Activated T-cell treated with anti-CD3 and anti-CD28 coated beads for 4 hours (primary cell): Measurements from ENCODE around the gene BEX2.
"Not testable (repeated sequence)": the region's sequence is repeated elsewhere in the genome, so short reads cannot be mapped to it uniquely, and the experiment has no call there.

Source experiments
- DNase-seq: peaks from one replicate; pipeline ENCODE4 v3.0.0-alpha.2; 2020

Gene BEX2

GRCh38 chrX:103310555-103311398, at the start of gene BEX2:
TSS of gene BEX2 (minus strand) at chrX:103310990. CDS start at chrX:103309976, 1,014 bp downstream.
- peak; percentile 78 for DNase-seq

GRCh38 chrX:103360092-103360491, 49.3 kb upstream of the BEX2 start:
- no peak for DNase-seq

- DNase-seq = not testable (repeated sequence)
These were observed 48.8 kb upstream of the BEX2 start for GRCh38 chrX:103359605-103360004.

DNA sequence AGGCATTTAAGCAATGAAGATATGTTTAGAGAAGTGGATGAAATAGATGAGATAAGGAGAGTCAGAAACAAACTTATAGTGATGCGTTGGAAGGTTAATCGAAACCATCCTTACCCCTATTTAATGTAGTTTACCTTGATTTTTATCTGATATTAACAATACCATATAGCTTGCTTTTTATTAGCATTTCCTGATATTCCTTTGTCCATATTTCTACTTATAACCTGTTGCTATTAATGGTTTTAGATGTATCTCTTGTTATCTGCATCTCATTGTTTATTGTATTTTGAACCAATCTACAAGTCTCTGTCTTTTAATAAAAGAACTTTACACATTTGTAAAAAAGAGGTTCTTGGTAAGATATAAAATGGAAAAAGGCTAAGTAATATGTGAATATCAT, 47.1 kb upstream of the BEX2 start:
- no peak for DNase-seq

DNA sequence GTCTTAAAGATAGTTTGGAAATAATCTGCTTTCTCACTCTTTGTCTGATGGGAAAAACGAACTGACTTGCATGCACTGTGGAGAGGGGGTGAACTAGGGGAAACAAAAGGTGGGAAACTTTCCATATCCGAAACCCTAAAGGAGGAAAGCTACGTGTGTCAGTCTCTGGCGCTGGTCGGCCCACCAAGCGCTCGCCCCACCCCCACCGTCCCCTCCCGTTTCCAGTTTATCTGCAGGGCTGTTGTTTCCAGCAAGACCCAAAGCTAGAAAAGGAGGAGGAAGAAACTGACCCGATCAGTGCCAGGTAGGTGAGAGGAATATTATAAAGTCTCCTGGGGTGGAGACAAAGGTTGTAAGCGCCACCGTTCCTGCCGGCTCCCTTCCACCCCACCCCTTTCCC, 46.1 kb upstream of the BEX2 start:
- DNase-seq = no peak

DNA sequence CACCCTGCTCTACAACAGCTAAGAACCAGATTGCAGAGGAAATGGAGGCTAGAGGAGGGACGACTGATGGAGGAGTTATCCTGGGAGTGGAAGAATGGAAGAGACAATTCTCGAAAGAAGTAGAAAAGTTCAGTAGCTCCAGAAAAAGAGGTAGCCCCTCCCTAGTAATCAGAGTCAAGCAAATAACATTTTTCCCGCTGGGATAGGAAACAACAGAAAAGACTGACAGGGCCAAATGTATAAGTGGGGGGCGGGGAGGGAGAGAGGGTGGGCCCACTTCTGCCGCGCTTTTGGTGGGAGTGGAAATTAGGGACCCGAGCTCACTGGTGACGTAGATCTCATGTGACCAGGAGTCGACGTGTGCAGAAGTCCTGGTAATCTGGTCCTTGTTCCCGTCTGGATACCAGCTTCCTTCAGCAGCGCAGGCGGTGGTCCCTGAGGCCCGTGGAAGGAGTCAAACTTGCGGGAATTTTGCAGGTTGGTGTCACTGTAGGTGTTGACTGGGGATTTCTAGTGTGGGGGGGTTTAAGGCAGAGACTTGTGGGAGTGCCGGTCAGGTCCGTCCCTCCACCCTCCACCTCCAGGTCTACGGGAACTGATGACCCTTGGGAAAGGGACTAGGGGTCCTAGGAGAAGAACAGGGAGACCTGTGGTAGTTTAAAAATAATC, 45.5 kb upstream of the BEX2 start, which contains the start of gene TCEAL9:
TCEAL9 (plus strand) TSS at position 377 of the 669 bp plus-strand sequence. CDS start 1,179 bp downstream, outside the sequence.
- no peak for DNase-seq

- DNase-seq = no peak
These were observed 37.0 kb upstream of the BEX2 start for GRCh38 chrX:103347682-103348397.

GRCh38 chrX:103344606-103345005, 33.8 kb upstream of the BEX2 start:
- no peak for DNase-seq

- DNase-seq = peak; percentile 19
These were observed 32.3 kb upstream of the BEX2 start for GRCh38 chrX:103343105-103343504.

DNA sequence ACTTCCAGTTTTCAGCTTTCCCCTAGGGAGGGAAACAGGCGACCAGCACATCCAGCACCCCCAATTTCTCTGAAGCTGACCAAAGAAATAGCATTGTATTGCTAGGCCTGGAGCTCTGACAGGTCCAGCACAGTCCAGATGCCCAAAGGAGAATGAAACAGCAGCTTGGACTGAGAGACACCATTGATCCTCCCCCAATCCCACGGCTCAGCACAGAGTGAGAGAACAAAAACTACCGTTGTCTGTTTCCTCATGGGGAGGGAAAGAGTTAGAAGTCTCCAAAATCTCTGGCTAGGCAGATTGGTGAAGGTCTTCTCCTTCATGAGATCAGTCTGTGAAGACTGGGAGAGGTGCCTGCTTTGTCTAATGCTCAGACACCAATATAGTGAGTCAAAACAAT, 27.9 kb upstream of the BEX2 start:
- DNase-seq = no peak

GRCh38 chrX:103330681-103331288, 20.0 kb upstream of the BEX2 start:
- no peak for DNase-seq

GRCh38 chrX:103329991-103330390, 19.2 kb upstream of the BEX2 start, which contains the start of gene TCEAL7:
TSS of gene TCEAL7 (plus strand) at chrX:103330239. CDS start at chrX:103331404, 1,165 bp downstream.
- no peak for DNase-seq

DNA sequence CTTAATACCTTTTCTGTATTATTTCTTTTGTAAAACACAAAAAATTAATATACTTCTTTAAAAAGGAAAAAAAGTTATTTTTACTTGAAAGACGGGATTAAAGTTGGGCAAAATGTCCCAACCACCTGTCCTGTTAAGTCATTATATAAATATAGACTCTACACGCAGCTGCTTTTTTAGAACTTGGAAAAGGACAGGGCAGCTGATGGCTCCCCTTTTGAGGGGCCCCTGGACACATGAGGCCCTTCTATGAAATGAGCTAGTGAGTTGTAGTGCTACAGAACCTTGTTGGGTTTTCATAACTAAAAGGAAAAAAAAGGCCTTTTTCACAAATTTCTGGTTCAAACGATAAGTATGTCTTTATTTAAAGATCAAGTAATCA, 600 bp upstream of the BEX2 start:
- no peak for DNase-seq

- DNase-seq = no peak
These were observed 783 bp downstream of the BEX2 start for GRCh38 chrX:103309860-103310554.

DNA sequence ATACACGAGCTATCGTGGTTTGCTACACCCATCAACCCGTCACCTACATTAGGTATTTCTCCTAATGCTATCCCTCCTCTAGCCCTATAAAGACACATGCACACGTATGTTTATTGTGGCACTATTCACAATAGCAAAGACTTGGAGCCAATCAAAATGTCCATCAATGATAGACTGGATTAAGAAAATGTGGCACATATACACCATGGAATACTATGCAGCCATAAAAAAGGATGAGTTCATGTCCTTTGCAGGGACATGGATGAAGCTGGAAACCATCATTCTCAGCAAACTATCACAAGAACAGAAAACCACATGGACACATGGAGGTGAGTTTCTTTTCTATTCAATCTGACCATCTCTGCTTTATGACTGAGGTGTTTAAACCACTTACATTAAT, 5.1 kb downstream of the BEX2 start:
- DNase-seq = not testable (repeated sequence)

GRCh38 chrX:103304705-103305104, 6.1 kb downstream of the BEX2 start:
- no peak for DNase-seq

- DNase-seq = no peak
These were observed 17.7 kb downstream of the BEX2 start for GRCh38 chrX:103293118-103293517.

GRCh38 chrX:103279624-103280023, 31.2 kb downstream of the BEX2 start:
- DNase-seq = no peak

DNA sequence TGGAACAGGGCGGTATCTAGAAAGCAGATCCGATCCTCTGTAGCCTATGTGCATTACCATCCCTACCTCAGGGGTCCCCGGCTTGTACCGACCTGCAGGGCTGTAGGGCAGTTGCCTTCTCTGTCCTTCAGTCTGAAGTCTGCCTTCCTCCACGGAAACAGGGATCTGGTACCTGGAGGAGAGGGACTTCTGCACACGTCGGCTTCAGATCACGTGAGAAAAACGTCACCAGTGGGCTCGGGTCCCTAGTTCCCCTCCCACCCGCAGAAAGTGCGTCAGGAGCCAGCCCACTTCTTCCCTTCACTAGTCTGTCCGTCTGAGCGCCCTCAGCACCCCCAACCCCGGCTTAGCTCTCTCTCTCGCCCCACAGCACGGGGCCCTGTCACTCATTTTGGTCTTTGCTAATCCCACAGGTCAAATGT, 34.2 kb downstream of the BEX2 start, which contains the start of gene TCEAL5:
TCEAL5 (minus strand) TSS at position 170 of the 422 bp plus-strand sequence. CDS start 2,187 bp downstream, outside the sequence.
- DNase-seq = no peak

DNA sequence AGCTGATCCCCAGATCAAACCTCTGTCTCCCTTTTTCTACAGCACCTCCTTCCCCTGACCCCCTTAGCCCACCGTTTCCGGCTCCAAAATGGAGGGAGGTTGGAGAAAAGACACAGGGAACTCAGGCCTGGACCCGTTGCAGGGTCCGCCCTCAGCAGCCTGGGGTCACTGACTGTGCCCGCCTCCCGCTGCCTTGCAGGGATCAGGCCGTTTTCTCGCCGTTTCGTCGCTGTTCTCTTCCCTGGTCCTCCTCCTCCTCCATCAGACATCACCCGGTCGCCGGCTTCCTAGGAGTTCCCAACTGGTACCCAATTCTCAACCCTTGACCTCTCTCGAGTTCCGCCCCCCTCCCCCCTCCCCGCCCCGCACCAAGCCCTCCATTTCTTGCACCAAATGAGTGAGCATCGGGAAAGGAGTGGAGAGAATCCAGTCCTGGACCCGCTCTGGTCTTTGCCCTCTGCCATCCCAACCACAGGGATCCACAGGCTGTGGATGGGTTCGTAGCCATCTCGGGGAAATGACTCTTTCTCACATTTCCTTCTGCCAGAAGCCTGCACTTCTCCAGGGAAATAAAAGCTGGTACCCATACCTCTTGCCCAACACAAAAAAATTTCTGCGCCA, 34.7 kb downstream of the BEX2 start:
- no peak for DNase-seq

DNA sequence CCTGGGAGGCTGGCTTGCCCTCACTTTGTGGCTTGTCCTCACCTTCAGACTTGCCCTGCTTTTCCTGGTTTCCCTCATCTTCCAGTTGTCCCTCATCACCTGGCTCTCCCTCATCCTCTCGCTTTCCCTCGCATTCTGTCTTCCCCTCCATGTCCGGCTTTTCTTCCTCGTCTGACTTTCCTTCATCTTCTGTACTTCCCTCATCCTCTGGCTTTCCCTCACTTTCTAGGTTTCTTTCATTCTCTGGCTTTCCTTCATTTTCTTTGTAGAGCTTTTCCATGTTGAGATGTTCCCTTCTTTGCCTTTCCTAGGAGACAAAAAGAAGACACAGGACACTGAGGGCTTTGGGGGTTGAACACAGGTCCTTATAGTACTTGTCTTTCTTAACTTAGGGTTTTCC, 36.5 kb downstream of the BEX2 start:
- DNase-seq = no peak
